K562 treated with DMSO at 1 percent for 48 hours (cell line): ENCODE results near the gene ITIH5. TPM values are rescaled to one million over a fixed set of nuclear protein-coding genes. Genes with fewer than 3 reads are reported as not detected.

Source experiments
- total RNA-seq: library from RNA; unstranded; fragments of 300-600 nt; gene quantifications from 2 replicates; pipeline ENCODE4 v1.2.3, GENCODE V29; 2022; ENCODE audit warnings: low replicate concordance; ENCODE audit errors: extremely low read depth

ITIH5 gene
- not detected in 2 replicates for total RNA-seq

GRCh38 chr10:7666253-7667023 lies at the start of gene ITIH5:
TSS of gene ITIH5 (minus strand) at chr10:7666966. CDS start at chr10:7666892, 74 bp downstream.

GRCh38 chr10:7703140-7703539 lies 36.4 kb upstream of the ITIH5 start, which contains the start of gene ITIH2:
TSS of gene ITIH2 (plus strand) at chr10:7703316. CDS start at chr10:7703435, 119 bp downstream.

Other genes with a start within 250 kb of the ITIH5 start
- not detected in 2 replicates for gene ITIH2, start 36.4 kb upstream of the ITIH5 start, total RNA-seq
- not detected in 2 replicates for gene KIN, start 121.0 kb upstream of the ITIH5 start, total RNA-seq
- 1,679 TPM in 1 of 2 replicates, not detected in the other for gene ATP5F1C, start 121.2 kb upstream of the ITIH5 start, total RNA-seq
- gene TAF3, start 151.5 kb upstream of the ITIH5 start, total RNA-seq = not detected in 2 replicates